Karpas-422 (cell line): Measurements from ENCODE around the gene ULK1. TPM values are rescaled to one million over a fixed set of nuclear protein-coding genes. Genes with fewer than 3 reads are reported as not detected.
A peak's percentile ranks its signal among the peaks of the same experiment; 100 is the strongest.
"Not testable (repeated sequence)": the region's sequence is repeated elsewhere in the genome, so short reads cannot be mapped to it uniquely, and the experiment has no call there.

ENCODE experiments used
- DNase-seq: peaks from one replicate; pipeline ENCODE4 v3.0.0-alpha.2; 2015
- H2AFZ ChIP-seq: fragments of 200-600 bp; sonication (generic); 2 replicates; pipeline ENCODE4 v1.6.1; 2014; ENCODE audit warnings: antibody characterized with exemption, low read length, mixed read lengths
- H3K27ac ChIP-seq: fragments of 200-600 bp; sonication (generic); 2 replicates; pipeline ENCODE4 v1.5.1; 2014; ENCODE audit warnings: mild to moderate bottlenecking, low read length, moderate library complexity
- H3K27me3 ChIP-seq: fragments of 200-600 bp; sonication (generic); 2 replicates; pipeline ENCODE4 v1.6.1; 2014; ENCODE audit warnings: low read length, mixed read lengths
- H3K36me3 ChIP-seq: fragments of 200-600 bp; sonication (generic); 2 replicates; pipeline ENCODE4 v1.6.1; 2014; ENCODE audit warnings: low read length, mixed read lengths; ENCODE audit not compliant: insufficient read depth
- H3K4me1 ChIP-seq: fragments of 200-600 bp; sonication (generic); 2 replicates; pipeline ENCODE4 v1.6.1; 2014; ENCODE audit warnings: mild to moderate bottlenecking, low read length, mixed read lengths
- H3K4me2 ChIP-seq: fragments of 200-600 bp; sonication (generic); 2 replicates; pipeline ENCODE4 v1.6.1; 2014; ENCODE audit warnings: low read length, low read depth, mild to moderate bottlenecking; ENCODE audit not compliant: poor library complexity, severe bottlenecking
- H3K4me3 ChIP-seq: fragments of 200-600 bp; sonication (generic); 2 replicates; pipeline ENCODE4 v1.5.1; 2014; ENCODE audit warnings: mild to moderate bottlenecking, antibody characterized with exemption, low read length, mixed read lengths
- H3K79me2 ChIP-seq: fragments of 200-600 bp; sonication (generic); 2 replicates; pipeline ENCODE4 v1.6.1; 2014; ENCODE audit warnings: mild to moderate bottlenecking, low read length, mixed read lengths
- H3K9ac ChIP-seq: fragments of 200-600 bp; sonication (generic); 2 replicates; pipeline ENCODE4 v1.6.0; 2014; ENCODE audit warnings: low read length
- H3K9me2 ChIP-seq: fragments of 200-600 bp; sonication (generic), shearing (Covaris generic); replicated peaks from 2 replicates; pipeline ENCODE4 v1.6.0; 2014; ENCODE audit warnings: mild to moderate bottlenecking, low read length, moderate library complexity; ENCODE audit not compliant: insufficient read depth
- H3K9me3 ChIP-seq: fragments of 300-700, 200-600 bp; sonication (generic); 2 replicates; pipeline ENCODE4 v1.6.1; 2014; ENCODE audit warnings: low read length, mixed read lengths
- H4K20me1 ChIP-seq: fragments of 200-600 bp; sonication (generic); 2 replicates; pipeline ENCODE4 v1.6.1; 2014; ENCODE audit warnings: mild to moderate bottlenecking, antibody characterized with exemption, low read length, low read depth; ENCODE audit not compliant: insufficient read depth
- total RNA-seq: library from RNA; depleted of rRNA; stranded (reverse); fragments of >200 nt; shearing (Covaris generic); gene quantifications from 2 replicates; pipeline ENCODE4 v1.2.3, GENCODE V29; 2014; ENCODE audit warnings: low replicate concordance

ULK1 gene
- total RNA-seq, 1 experiment from 2014 or later = 6.9 TPM

GRCh38 chr12:131948713-131949430 lies 54.5 kb downstream of the ULK1 start:
- H3K9me3 ChIP-seq, H3K9me2 ChIP-seq, DNase-seq, H3K27ac ChIP-seq, H3K36me3 ChIP-seq, H3K27me3 ChIP-seq: not testable (repeated sequence)
- peak overlapping the region; percentile 99 for H3K4me3 ChIP-seq
- peaks cover 10% of the 10 kb centered on the region for H3K4me1 ChIP-seq
- H4K20me1 ChIP-seq = peaks cover 15% of the 10 kb centered on the region; the same call in 1 of the 2 replicates
- peak overlapping the region; percentile 32; the same call in 1 of the 2 replicates for H2AFZ ChIP-seq
- H3K4me2 ChIP-seq = peak overlapping the region; percentile 70
- H3K9ac ChIP-seq = peak overlapping the region; percentile 93
- H3K79me2 ChIP-seq = peaks cover 38% of the 10 kb centered on the region

- Histone ChIP-seq H3K9me2 (no peaks in the 10 kb centered on the region), H3K9me3 (no peaks in the 10 kb centered on the region), H3K4me2 (peak within 1 kb of the TSS; percentile 82), H3K27ac (peak within 1 kb of the TSS; percentile 21; the same call in 1 of the 2 replicates), H3K4me1 (peaks cover 10% of the 10 kb centered on the region), H3K4me3 (peak within 1 kb of the TSS; percentile 99), H3K9ac (peak within 1 kb of the TSS; percentile 93), H2AFZ (peak within 1 kb of the TSS; percentile 32; the same call in 1 of the 2 replicates), H3K79me2 (peaks cover 46% of the 10 kb centered on the region), H4K20me1 (peaks cover 15% of the 10 kb centered on the region; the same call in 1 of the 2 replicates), H3K27me3 (no peaks in the 10 kb centered on the region), H3K36me3 (no peaks in the 10 kb centered on the region)
- DNase-seq = peak; percentile 97
Observed at GRCh38 chr12:131949431-131950181, 55.2 kb downstream of the ULK1 start, which contains the start of gene EP400. TSS of gene EP400 (plus strand) at chr12:131949942. CDS start at chr12:131960620, 10,678 bp downstream.

GRCh38 chr12:131950182-131950913 lies 55.9 kb downstream of the ULK1 start:
- Histone ChIP-seq H3K9me3 (no peaks in the 10 kb centered on the region), H2AFZ (0 out of 2 replicates have a peak overlapping the region, but pooled peaks have one; percentile 32), H4K20me1 (peaks cover 15% of the 10 kb centered on the region; the same call in 1 of the 2 replicates), H3K27ac (peak overlapping the region; percentile 21; the same call in 1 of the 2 replicates), H3K4me2 (peak overlapping the region; percentile 82), H3K4me3 (peak overlapping the region; percentile 99), H3K27me3 (no peaks in the 10 kb centered on the region), H3K9ac (peak overlapping the region; percentile 93), H3K79me2 (peaks cover 53% of the 10 kb centered on the region), H3K36me3 (no peaks in the 10 kb centered on the region), H3K4me1 (peaks cover 10% of the 10 kb centered on the region), H3K9me2 (no peaks in the 10 kb centered on the region)
- peak; percentile 71 for DNase-seq

GRCh38 chr12:131953810-131954209 lies 59.4 kb downstream of the ULK1 start:
- H3K36me3 ChIP-seq, H3K27ac ChIP-seq, H3K4me2 ChIP-seq, H3K9me3 ChIP-seq, H2AFZ ChIP-seq, H3K9ac ChIP-seq, DNase-seq, H3K9me2 ChIP-seq, H3K27me3 ChIP-seq, H3K4me3 ChIP-seq: not testable (repeated sequence)
- peaks cover 87% of the 10 kb centered on the region for H3K79me2 ChIP-seq
- H3K4me1 ChIP-seq = peaks cover 15% of the 10 kb centered on the region
- peaks cover 32% of the 10 kb centered on the region for H4K20me1 ChIP-seq

- not testable (repeated sequence) for H3K27me3 ChIP-seq, H3K4me3 ChIP-seq, H3K36me3 ChIP-seq, H3K9me3 ChIP-seq, H3K9me2 ChIP-seq, H3K9ac ChIP-seq, H2AFZ ChIP-seq, H3K27ac ChIP-seq, H3K4me2 ChIP-seq, DNase-seq
- H3K4me1 ChIP-seq = peaks cover 11% of the 10 kb centered on the region
- peaks cover 37% of the 10 kb centered on the region for H4K20me1 ChIP-seq
- H3K79me2 ChIP-seq = peaks cover 94% of the 10 kb centered on the region
Observed at GRCh38 chr12:131954460-131954859, 60.0 kb downstream of the ULK1 start.

GRCh38 chr12:131959116-131959515 lies 64.7 kb downstream of the ULK1 start:
- Histone ChIP-seq H3K4me3 (no peak overlapping the region), H2AFZ (no peak overlapping the region), H4K20me1 (peaks cover 32% of the 10 kb centered on the region), H3K27me3 (no peaks in the 10 kb centered on the region), H3K27ac (no peak overlapping the region), H3K9me2 (no peaks in the 10 kb centered on the region), H3K79me2 (peaks cover 87% of the 10 kb centered on the region), H3K9me3 (no peaks in the 10 kb centered on the region), H3K36me3 (peaks cover 11% of the 10 kb centered on the region; the same call in 1 of the 2 replicates), H3K9ac (no peak overlapping the region), H3K4me2 (no peak overlapping the region), H3K4me1 (peaks cover 9% of the 10 kb centered on the region)
- DNase-seq = no peak

GRCh38 chr12:131959641-131960589 lies 65.5 kb downstream of the ULK1 start:
- Histone ChIP-seq H3K9me3 (no peaks in the 10 kb centered on the region), H3K36me3 (peaks cover 14% of the 10 kb centered on the region; the same call in 1 of the 2 replicates), H3K4me1 (peaks cover 9% of the 10 kb centered on the region), H3K9me2 (no peaks in the 10 kb centered on the region), H3K4me3 (no peak overlapping the region), H4K20me1 (peaks cover 32% of the 10 kb centered on the region), H2AFZ (no peak overlapping the region), H3K79me2 (peaks cover 87% of the 10 kb centered on the region), H3K4me2 (no peak overlapping the region), H3K9ac (no peak overlapping the region), H3K27ac (no peak overlapping the region), H3K27me3 (no peaks in the 10 kb centered on the region)
- no peak for DNase-seq
